RWPE1 (cell line): ENCODE data around the gene MTX1.
A peak's percentile ranks its signal among the peaks of the same experiment; 100 is the strongest.
"Not testable (repeated sequence)": the region's sequence is repeated elsewhere in the genome, so short reads cannot be mapped to it uniquely, and the experiment has no call there.

ENCODE experiments used
- CTCF ChIA-PET: fragments of 350-600 bp; sonication (Branson Sonifier 250); formaldehyde crosslinking; extraction: SDS; loops from one replicate; lab custom pipeline; 2021; lab: Yijun Ruan, JAX
- POLR2A ChIA-PET: fragments of 400-600 bp; formaldehyde crosslinking; extraction: SDS; loops from one replicate; lab custom pipeline; 2020; ENCODE audit warnings: antibody characterized with exemption; ENCODE audit not compliant: low non-redundant PET; lab: Yijun Ruan, JAX
- DNase-seq: peaks from one replicate; pipeline ENCODE4 v3.0.0; 2012; ENCODE audit warnings: low spot score
- H3K27ac ChIP-seq: fragments of 450-650 bp; 2 replicates; pipeline ENCODE4 v1.5.1; 2017
- CTCF ChIP-seq: fragments of 450-650 bp; conservative IDR thresholded peaks from 2 replicates; pipeline ENCODE4 v1.5.1; 2017; ENCODE audit warnings: low read depth, mild to moderate bottlenecking

MTX1 gene

GRCh38 chr1:155166471-155167165 is 41.9 kb upstream of the MTX1 start:
- ChIA-PET CTCF (interaction anchor here (0.6 to 2.9 kb wide), 15 partner anchors 10 to 170 kb away, joined by 3 to 29 read pairs (median 6); no protein-coding TSS in a partner anchor), POLR2A (interaction anchor here (0.6 kb wide), 1 partner anchor 55 kb away, joined by 6 read pairs; no protein-coding TSS in a partner anchor)
- no peak for TF ChIP-seq CTCF
- H3K27ac ChIP-seq, result peak overlapping the region; percentile 59; the same call in 1 of the 2 replicates
- DNase-seq, result no peak

- ChIA-PET CTCF (interaction anchor here (0.5 to 2.9 kb wide), 27 partner anchors 9 to 187 kb away, joined by 3 to 29 read pairs (median 5); no protein-coding TSS in a partner anchor), POLR2A (no interaction called here)
- H3K27ac ChIP-seq, result peak overlapping the region; percentile 59
- peak; percentile 72 for DNase-seq
- peak; percentile 80 for TF ChIP-seq CTCF
These were observed 41.1 kb upstream of the MTX1 start for GRCh38 chr1:155167166-155168104.

- POLR2A ChIA-PET, result not testable (repeated sequence)
These were observed 40.4 kb upstream of the MTX1 start for GRCh38 chr1:155168105-155168445.

GRCh38 chr1:155168456-155169210 is 39.9 kb upstream of the MTX1 start:
- POLR2A ChIA-PET, result no interaction called here
- TF ChIP-seq CTCF, result no peak
- H3K27ac ChIP-seq, result no peak overlapping the region
- CTCF ChIA-PET, result interaction anchor here (0.6 to 2.9 kb wide), 17 partner anchors 9 to 701 kb away, joined by 3 to 29 read pairs (median 6); no protein-coding TSS in a partner anchor
- DNase-seq, result no peak

More at GRCh38 chr1:155168105-155168445, 40.4 kb upstream of the MTX1 start:
- CTCF ChIA-PET, result interaction anchor here (0.6 to 2.9 kb wide), 24 partner anchors 9 to 700 kb away, joined by 3 to 29 read pairs (median 5); no protein-coding TSS in a partner anchor
- peak overlapping the region; percentile 59 for H3K27ac ChIP-seq
- not testable (repeated sequence) for DNase-seq
- peak; percentile 14; the same call in 1 of the 2 replicates for TF ChIP-seq CTCF

GRCh38 chr1:155169541-155169940 is 39.0 kb upstream of the MTX1 start:
- H3K27ac ChIP-seq, result no peak overlapping the region
- DNase-seq, result no peak
- CTCF ChIA-PET, result interaction anchor here (2.5 to 3.7 kb wide), 2 partner anchors 78 to 84 kb away, joined by 17 to 21 read pairs; no protein-coding TSS in a partner anchor
- POLR2A ChIA-PET, result no interaction called here
- TF ChIP-seq CTCF, result no peak
